Activated T-cell treated with anti-CD3 and anti-CD28 coated beads for 4 hours (primary cell): ENCODE results near the gene KRTAP2-4.
"Not testable (repeated sequence)": the region's sequence is repeated elsewhere in the genome, so short reads cannot be mapped to it uniquely, and the experiment has no call there.

Experiments used
- DNase-seq: peaks from one replicate; pipeline ENCODE4 v3.0.0-alpha.2; 2020

Gene KRTAP2-4

GRCh38 chr17:41065829-41066624 lies at the start of gene KRTAP2-4:
KRTAP2-4 (minus strand) TSS chr17:41065879; CDS start chr17:41065845, 34 bp downstream.
- no peak for DNase-seq

- DNase-seq = no peak
Observed at GRCh38 chr17:41111151-41111885, 45.6 kb upstream of the KRTAP2-4 start.

GRCh38 chr17:41108728-41109386 lies 43.2 kb upstream of the KRTAP2-4 start:
- DNase-seq = not testable (repeated sequence)

- DNase-seq = no peak
Observed at GRCh38 chr17:41107941-41108450, 42.3 kb upstream of the KRTAP2-4 start.

GRCh38 chr17:41105347-41105746 lies 39.7 kb upstream of the KRTAP2-4 start, which contains the start of gene KRTAP4-9:
KRTAP4-9 (plus strand) TSS chr17:41105389; CDS start chr17:41105389, 0 bp downstream.
- not testable (repeated sequence) for DNase-seq

- not testable (repeated sequence) for DNase-seq
Observed at GRCh38 chr17:41104386-41105038, 38.8 kb upstream of the KRTAP2-4 start.

- DNase-seq = no peak
Observed at GRCh38 chr17:41103896-41104295, 38.2 kb upstream of the KRTAP2-4 start.

GRCh38 chr17:41101586-41102259 lies 36.0 kb upstream of the KRTAP2-4 start, which contains the start of gene KRTAP4-16:
KRTAP4-16 (minus strand) TSS chr17:41102209; CDS start chr17:41102209, 0 bp downstream.
- DNase-seq = no peak

GRCh38 chr17:41099682-41100480 lies 34.2 kb upstream of the KRTAP2-4 start:
- not testable (repeated sequence) for DNase-seq

GRCh38 chr17:41098481-41098880 lies 32.8 kb upstream of the KRTAP2-4 start:
- DNase-seq = no peak

GRCh38 chr17:41098042-41098441 lies 32.4 kb upstream of the KRTAP2-4 start, which contains the start of gene KRTAP4-8:
KRTAP4-8 (minus strand) TSS chr17:41098142; CDS start chr17:41098084, 58 bp downstream.
- no peak for DNase-seq

GRCh38 chr17:41096055-41096454 lies 30.4 kb upstream of the KRTAP2-4 start:
- no peak for DNase-seq

GRCh38 chr17:41088760-41089352 lies 23.2 kb upstream of the KRTAP2-4 start:
- not testable (repeated sequence) for DNase-seq

- not testable (repeated sequence) for DNase-seq
Observed at GRCh38 chr17:41084100-41084856, 18.6 kb upstream of the KRTAP2-4 start, which contains the start of gene KRTAP4-7. KRTAP4-7 (plus strand) TSS chr17:41084150; CDS start chr17:41084207, 57 bp downstream.

GRCh38 chr17:41083427-41083826 lies 17.7 kb upstream of the KRTAP2-4 start:
- DNase-seq = not testable (repeated sequence)

GRCh38 chr17:41082626-41083025 lies 16.9 kb upstream of the KRTAP2-4 start:
- DNase-seq = no peak

GRCh38 chr17:41076788-41077187 lies 11.1 kb upstream of the KRTAP2-4 start:
- no peak for DNase-seq

- DNase-seq = no peak
Observed at GRCh38 chr17:41073676-41074075, 8.0 kb upstream of the KRTAP2-4 start.

- no peak for DNase-seq
Observed at GRCh38 chr17:41071606-41072360, 6.1 kb upstream of the KRTAP2-4 start.
